ENCODE results near the gene TPST2.
A peak's percentile ranks its signal among the peaks of the same experiment; 100 is the strongest.

Gene TPST2

DNA sequence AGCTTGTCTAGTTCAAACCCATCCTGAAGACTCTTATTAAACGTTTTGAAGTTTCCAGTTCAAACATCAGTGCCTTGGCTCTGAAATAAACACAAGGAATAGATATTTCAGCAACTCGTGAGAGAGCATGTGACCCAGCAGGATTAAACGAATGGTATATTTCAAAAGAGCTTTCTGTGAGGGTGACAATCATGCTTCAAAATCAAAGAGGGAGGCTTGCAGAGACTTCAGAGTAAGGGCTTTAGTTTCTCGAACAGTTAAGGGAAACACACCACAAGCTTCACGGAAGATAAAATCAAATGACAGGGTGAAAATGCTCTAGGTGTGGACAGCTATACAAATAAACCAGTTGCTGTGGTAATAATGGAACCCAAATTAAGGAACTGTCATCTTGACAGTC, 107.8 kb downstream of the TPST2 start:
- Histone ChIP-seq H3K9me3 (ENCODE audit: control insufficient read depth, low read length) (no peaks in the 10 kb centered on the region), H3K27ac (ENCODE audit: insufficient read depth, low read length, poor library complexity, severe bottlenecking) (no peak overlapping the region), H3K4me1 (ENCODE audit: control insufficient read depth, insufficient read depth, low read length, poor library complexity, severe bottlenecking) (peaks cover 43% of the 10 kb centered on the region), H3K4me3 (ENCODE audit: insufficient read depth, low read depth, low read length, poor library complexity, severe bottlenecking) (no peak overlapping the region), H3K36me3 (ENCODE audit: control insufficient read depth, insufficient read depth, low read length) (peaks cover 7% of the 10 kb centered on the region), H3K27me3 (replicated peaks; ENCODE audit: control insufficient read depth, insufficient read depth, low read length, poor library complexity, severe bottlenecking) (no peaks in the 10 kb centered on the region)
- DNase-seq = no peak

DNA sequence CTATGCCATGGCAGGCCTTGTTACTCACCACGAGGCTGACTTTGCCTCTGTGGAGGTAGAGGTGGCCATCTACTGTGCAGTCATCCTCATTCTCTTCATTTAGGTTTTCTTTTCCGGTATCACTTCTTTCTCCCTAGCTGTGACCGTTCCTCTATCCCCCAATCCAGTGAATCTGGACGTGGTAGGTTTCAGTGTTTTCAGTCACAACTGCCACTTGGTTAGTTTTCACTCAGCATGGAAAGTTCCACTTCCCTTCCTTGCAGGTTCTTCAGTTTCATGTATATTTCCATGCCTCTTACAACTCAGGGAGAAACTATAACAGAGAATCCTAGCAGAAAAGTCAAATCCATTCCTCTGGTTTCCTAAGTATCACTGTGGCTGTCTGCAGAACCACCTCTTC, 108.2 kb downstream of the TPST2 start:
- Histone ChIP-seq H3K4me1 (ENCODE audit: control insufficient read depth, insufficient read depth, low read length, poor library complexity, severe bottlenecking) (peaks cover 43% of the 10 kb centered on the region), H3K4me3 (ENCODE audit: insufficient read depth, low read depth, low read length, poor library complexity, severe bottlenecking) (no peak overlapping the region), H3K27ac (ENCODE audit: insufficient read depth, low read length, poor library complexity, severe bottlenecking) (no peak overlapping the region), H3K27me3 (replicated peaks; ENCODE audit: control insufficient read depth, insufficient read depth, low read length, poor library complexity, severe bottlenecking) (no peaks in the 10 kb centered on the region), H3K36me3 (ENCODE audit: control insufficient read depth, insufficient read depth, low read length) (peaks cover 12% of the 10 kb centered on the region), H3K9me3 (ENCODE audit: control insufficient read depth, low read length) (no peaks in the 10 kb centered on the region)
- DNase-seq = no peak

DNA sequence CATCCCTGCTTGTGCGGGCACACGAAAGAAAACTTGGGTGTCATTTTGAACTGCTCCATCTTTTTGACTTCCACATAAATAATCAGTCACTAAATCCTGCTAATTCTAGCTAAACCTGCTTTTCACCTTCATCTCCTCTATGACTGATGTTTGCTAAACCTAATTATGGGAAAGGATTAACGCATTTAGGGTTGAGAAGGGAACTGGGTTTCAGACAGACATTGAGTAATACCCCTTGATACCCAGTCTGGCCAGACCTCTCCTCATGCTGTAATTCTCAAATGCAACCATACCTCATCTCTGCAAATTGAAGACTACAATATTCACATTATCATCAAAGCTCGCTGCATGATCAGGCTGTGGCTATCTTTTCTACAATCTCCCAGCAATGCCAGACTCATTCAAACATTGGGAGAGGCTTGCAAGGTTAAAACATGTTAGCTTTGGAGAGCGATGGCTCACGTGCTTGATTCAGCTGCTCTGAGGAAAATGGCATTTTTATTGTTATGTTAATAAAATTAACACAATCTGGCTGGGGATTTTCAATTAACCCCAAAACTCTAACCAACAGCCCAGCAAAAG, 108.7 kb downstream of the TPST2 start:
- H3K27me3 ChIP-seq (replicated peaks; ENCODE audit: control insufficient read depth, insufficient read depth, low read length, poor library complexity, severe bottlenecking) = no peaks in the 10 kb centered on the region
- no peak overlapping the region for H3K27ac ChIP-seq (ENCODE audit: insufficient read depth, low read length, poor library complexity, severe bottlenecking)
- no peak for DNase-seq
- peaks cover 17% of the 10 kb centered on the region for H3K36me3 ChIP-seq (ENCODE audit: control insufficient read depth, insufficient read depth, low read length)
- H3K4me1 ChIP-seq (ENCODE audit: control insufficient read depth, insufficient read depth, low read length, poor library complexity, severe bottlenecking) = peaks cover 43% of the 10 kb centered on the region
- H3K9me3 ChIP-seq (ENCODE audit: control insufficient read depth, low read length) = no peaks in the 10 kb centered on the region
- H3K4me3 ChIP-seq (ENCODE audit: insufficient read depth, low read depth, low read length, poor library complexity, severe bottlenecking) = no peak overlapping the region

DNA sequence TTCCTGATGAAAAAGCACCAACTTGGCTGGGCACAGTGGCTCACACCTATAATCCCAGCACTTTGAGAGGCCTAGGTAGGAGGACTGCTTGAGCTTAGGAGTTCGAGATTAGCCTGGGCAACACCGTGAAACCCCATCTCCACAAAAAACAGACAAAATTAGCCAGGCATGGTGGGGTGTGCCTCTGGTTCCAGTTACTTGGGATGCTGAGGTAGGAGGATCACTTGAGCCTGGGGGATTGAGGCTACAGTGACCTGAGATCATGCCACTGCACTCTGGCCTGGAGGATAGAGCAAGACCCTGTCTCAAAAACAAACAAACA, 109.4 kb downstream of the TPST2 start:
- DNase-seq = no peak
- Histone ChIP-seq H3K4me3 (ENCODE audit: insufficient read depth, low read depth, low read length, poor library complexity, severe bottlenecking) (no peak overlapping the region), H3K4me1 (ENCODE audit: control insufficient read depth, insufficient read depth, low read length, poor library complexity, severe bottlenecking) (peaks cover 43% of the 10 kb centered on the region), H3K9me3 (ENCODE audit: control insufficient read depth, low read length) (no peaks in the 10 kb centered on the region), H3K27me3 (replicated peaks; ENCODE audit: control insufficient read depth, insufficient read depth, low read length, poor library complexity, severe bottlenecking) (no peaks in the 10 kb centered on the region), H3K36me3 (ENCODE audit: control insufficient read depth, insufficient read depth, low read length) (peaks cover 20% of the 10 kb centered on the region), H3K27ac (ENCODE audit: insufficient read depth, low read length, poor library complexity, severe bottlenecking) (no peak overlapping the region)

DNA sequence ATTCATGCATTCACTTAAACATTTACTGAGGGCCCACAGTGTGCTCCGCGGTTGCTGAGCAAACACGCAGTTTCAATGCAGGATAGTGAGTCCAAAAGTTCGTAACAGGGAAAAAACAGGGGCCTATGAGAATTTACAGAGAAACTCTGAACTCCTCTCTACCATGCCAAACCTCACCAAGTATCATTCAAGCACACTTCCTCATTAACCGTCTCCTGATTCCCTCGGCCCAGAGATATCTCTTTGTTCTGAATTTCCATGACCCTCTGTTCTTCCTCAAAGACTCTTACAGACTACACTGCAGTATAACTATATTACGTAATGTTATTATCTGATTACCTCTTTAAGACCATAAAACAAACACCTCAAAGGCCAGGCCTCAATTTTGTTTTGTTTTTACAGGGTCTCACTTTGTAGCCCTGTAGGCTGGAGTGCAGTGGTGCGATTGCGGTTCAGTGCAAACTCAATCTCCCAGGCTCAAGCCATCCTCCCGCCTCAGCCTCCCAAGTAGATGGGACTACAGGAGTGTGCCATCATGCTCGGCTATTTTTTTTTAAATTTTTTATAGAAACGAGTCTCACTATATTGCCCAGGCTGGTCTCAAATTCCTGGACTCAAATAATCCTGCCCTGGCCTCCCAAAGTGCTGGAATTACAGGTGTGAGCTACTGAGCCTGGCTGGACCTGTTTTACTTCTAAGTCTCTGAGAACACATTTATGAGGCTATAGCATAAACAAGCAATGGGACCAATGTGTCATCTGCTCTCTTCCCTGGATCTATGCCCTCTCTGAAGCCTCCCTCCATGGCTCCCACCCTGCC, 109.9 kb downstream of the TPST2 start:
- peak overlapping the region; percentile 22 for H3K4me3 ChIP-seq (ENCODE audit: insufficient read depth, low read depth, low read length, poor library complexity, severe bottlenecking)
- no peak for DNase-seq
- H3K9me3 ChIP-seq (ENCODE audit: control insufficient read depth, low read length) = no peaks in the 10 kb centered on the region
- peaks cover 43% of the 10 kb centered on the region for H3K4me1 ChIP-seq (ENCODE audit: control insufficient read depth, insufficient read depth, low read length, poor library complexity, severe bottlenecking)
- H3K27me3 ChIP-seq (replicated peaks; ENCODE audit: control insufficient read depth, insufficient read depth, low read length, poor library complexity, severe bottlenecking) = no peaks in the 10 kb centered on the region
- H3K27ac ChIP-seq (ENCODE audit: insufficient read depth, low read length, poor library complexity, severe bottlenecking) = no peak overlapping the region
- peaks cover 20% of the 10 kb centered on the region for H3K36me3 ChIP-seq (ENCODE audit: control insufficient read depth, insufficient read depth, low read length)

DNA sequence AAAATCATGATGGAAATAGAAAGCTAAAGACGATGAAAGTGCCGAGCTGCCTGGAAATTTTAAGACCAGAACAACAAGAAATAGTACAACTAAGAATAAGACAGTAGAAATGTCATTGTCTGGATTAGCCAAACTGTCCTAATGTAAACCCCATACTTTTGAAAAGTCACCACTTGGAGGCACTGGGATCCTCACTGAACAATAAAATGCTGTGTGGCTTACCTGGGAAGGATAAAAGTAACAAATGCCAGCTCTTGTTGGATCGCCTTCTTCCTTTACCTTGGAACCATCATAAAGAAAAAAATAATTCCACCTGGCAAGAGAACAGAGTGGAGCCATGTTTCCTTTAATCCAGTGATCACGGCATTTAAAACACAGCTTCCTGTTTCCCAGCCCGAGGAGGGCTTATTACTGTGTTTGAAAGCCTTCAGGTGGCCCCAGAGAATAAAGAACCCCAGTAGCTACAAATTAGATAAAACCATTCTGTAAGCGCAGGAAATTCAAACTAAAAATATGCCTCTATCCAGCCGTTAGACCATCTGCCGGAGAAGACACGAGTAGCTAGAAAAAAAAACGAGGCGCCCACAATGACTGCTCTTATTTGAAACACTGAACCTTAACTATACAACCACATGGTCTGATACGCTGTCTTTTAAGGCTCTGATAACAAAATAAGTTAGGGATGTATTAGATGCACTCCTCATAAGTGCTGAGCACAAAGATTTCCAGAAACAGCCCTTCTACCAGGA, 110.7 kb downstream of the TPST2 start:
- no peaks in the 10 kb centered on the region for H3K27me3 ChIP-seq (replicated peaks; ENCODE audit: control insufficient read depth, insufficient read depth, low read length, poor library complexity, severe bottlenecking)
- H3K27ac ChIP-seq (ENCODE audit: insufficient read depth, low read length, poor library complexity, severe bottlenecking) = no peak overlapping the region
- peak overlapping the region; percentile 22 for H3K4me3 ChIP-seq (ENCODE audit: insufficient read depth, low read depth, low read length, poor library complexity, severe bottlenecking)
- DNase-seq = no peak
- peaks cover 35% of the 10 kb centered on the region for H3K4me1 ChIP-seq (ENCODE audit: control insufficient read depth, insufficient read depth, low read length, poor library complexity, severe bottlenecking)
- peaks cover 20% of the 10 kb centered on the region for H3K36me3 ChIP-seq (ENCODE audit: control insufficient read depth, insufficient read depth, low read length)
- H3K9me3 ChIP-seq (ENCODE audit: control insufficient read depth, low read length) = no peaks in the 10 kb centered on the region

DNA sequence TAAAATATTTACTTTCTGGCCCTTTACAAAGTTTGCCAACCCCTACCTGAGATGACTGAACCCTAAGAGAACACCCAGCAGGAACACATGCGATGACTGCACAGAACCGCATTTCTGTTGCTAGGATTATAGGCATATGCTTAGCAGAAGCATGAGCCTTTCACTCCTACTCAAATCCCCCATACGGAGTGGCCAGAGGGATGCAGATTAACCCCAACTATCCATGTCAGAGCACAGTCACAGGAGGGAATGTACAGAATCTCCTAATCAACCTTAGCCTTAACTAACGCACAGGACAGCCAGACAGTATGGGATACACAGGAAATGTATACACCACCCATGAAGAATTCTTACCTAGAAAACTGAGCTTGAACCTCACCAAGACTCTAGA, 112.6 kb downstream of the TPST2 start:
- Histone ChIP-seq H3K4me1 (ENCODE audit: control insufficient read depth, insufficient read depth, low read length, poor library complexity, severe bottlenecking) (peaks cover 29% of the 10 kb centered on the region), H3K27ac (ENCODE audit: insufficient read depth, low read length, poor library complexity, severe bottlenecking) (no peak overlapping the region), H3K9me3 (ENCODE audit: control insufficient read depth, low read length) (no peaks in the 10 kb centered on the region), H3K27me3 (replicated peaks; ENCODE audit: control insufficient read depth, insufficient read depth, low read length, poor library complexity, severe bottlenecking) (no peaks in the 10 kb centered on the region), H3K4me3 (ENCODE audit: insufficient read depth, low read depth, low read length, poor library complexity, severe bottlenecking) (no peak overlapping the region), H3K36me3 (ENCODE audit: control insufficient read depth, insufficient read depth, low read length) (peaks cover 27% of the 10 kb centered on the region)
- DNase-seq = no peak

DNA sequence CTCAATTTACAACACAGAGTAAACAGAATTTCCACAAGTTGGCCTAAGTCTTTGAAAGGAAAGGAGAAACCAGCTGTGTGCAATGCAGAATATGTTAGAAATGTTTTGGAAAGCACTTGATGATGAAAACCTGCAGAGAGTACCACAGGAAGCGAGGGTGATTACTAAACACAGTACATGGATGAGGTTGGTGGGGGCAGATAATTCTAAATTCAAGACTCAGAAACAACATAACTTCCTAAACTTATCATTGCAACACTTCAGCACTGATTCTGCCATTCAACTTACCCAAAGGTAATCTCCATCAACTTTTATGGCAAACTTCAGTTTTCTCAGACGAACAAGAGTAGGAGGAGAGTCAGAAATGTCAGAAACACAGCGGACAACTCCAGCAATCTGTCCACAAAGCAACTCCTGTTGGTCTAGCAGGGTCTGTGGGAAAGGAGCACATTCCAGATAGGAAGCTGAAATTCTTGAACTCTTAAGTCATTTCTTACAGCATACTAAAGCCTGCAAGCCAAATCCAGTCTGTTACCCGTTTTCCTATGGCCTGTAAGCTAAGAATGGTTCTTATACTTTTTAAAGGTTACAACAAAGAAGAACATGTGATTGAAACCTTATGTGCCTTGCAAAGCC, 113.1 kb downstream of the TPST2 start:
- H3K4me1 ChIP-seq (ENCODE audit: control insufficient read depth, insufficient read depth, low read length, poor library complexity, severe bottlenecking) = peaks cover 24% of the 10 kb centered on the region
- peaks cover 32% of the 10 kb centered on the region for H3K36me3 ChIP-seq (ENCODE audit: control insufficient read depth, insufficient read depth, low read length)
- H3K9me3 ChIP-seq (ENCODE audit: control insufficient read depth, low read length) = no peaks in the 10 kb centered on the region
- H3K4me3 ChIP-seq (ENCODE audit: insufficient read depth, low read depth, low read length, poor library complexity, severe bottlenecking) = no peak overlapping the region
- DNase-seq = no peak
- no peaks in the 10 kb centered on the region for H3K27me3 ChIP-seq (replicated peaks; ENCODE audit: control insufficient read depth, insufficient read depth, low read length, poor library complexity, severe bottlenecking)
- no peak overlapping the region for H3K27ac ChIP-seq (ENCODE audit: insufficient read depth, low read length, poor library complexity, severe bottlenecking)

DNA sequence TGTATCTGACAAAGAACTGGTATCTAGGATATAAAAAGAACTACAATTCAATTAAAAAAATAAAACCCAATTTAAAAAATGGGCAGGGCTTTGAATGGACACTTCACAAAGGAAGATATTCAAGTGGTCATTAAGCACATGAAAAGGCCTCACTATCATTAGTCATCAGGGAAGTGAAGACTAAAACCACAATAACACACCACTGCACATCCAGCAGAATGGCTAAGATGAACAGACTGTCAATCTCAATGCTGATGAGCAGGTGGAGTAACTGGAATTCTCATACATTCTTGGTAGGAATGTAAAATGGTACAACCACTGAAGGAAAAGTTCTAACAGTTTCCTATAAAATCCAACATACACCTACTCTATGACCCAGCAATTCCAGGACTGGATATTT, 115.2 kb downstream of the TPST2 start:
- DNase-seq = no peak
- H3K9me3 ChIP-seq (ENCODE audit: control insufficient read depth, low read length) = no peaks in the 10 kb centered on the region
- H3K36me3 ChIP-seq (ENCODE audit: control insufficient read depth, insufficient read depth, low read length) = peaks cover 53% of the 10 kb centered on the region
- H3K27me3 ChIP-seq (replicated peaks; ENCODE audit: control insufficient read depth, insufficient read depth, low read length, poor library complexity, severe bottlenecking) = no peaks in the 10 kb centered on the region
- no peak overlapping the region for H3K4me3 ChIP-seq (ENCODE audit: insufficient read depth, low read depth, low read length, poor library complexity, severe bottlenecking)
- H3K27ac ChIP-seq (ENCODE audit: insufficient read depth, low read length, poor library complexity, severe bottlenecking) = no peak overlapping the region
- H3K4me1 ChIP-seq (ENCODE audit: control insufficient read depth, insufficient read depth, low read length, poor library complexity, severe bottlenecking) = peaks cover 6% of the 10 kb centered on the region
